Epithelial cell of umbilical artery (primary cell): ENCODE data around the gene MMD2. TPM values are rescaled to one million over a fixed set of nuclear protein-coding genes. Genes with fewer than 3 reads are reported as not detected.

ENCODE experiments used
- total RNA-seq: library from RNA; depleted of rRNA; stranded (reverse); fragments of >200 nt; gene quantifications from 2 replicates; pipeline ENCODE4 v1.2.3, GENCODE V29; 2014

The MMD2 gene, protein sequence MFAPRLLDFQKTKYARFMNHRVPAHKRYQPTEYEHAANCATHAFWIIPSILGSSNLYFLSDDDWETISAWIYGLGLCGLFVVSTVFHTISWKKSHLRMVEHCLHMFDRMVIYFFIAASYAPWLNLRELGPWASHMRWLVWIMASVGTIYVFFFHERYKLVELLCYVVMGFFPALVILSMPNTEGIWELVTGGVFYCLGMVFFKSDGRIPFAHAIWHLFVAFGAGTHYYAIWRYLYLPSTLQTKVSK
- total RNA-seq, result not detected in 2 replicates

DNA sequence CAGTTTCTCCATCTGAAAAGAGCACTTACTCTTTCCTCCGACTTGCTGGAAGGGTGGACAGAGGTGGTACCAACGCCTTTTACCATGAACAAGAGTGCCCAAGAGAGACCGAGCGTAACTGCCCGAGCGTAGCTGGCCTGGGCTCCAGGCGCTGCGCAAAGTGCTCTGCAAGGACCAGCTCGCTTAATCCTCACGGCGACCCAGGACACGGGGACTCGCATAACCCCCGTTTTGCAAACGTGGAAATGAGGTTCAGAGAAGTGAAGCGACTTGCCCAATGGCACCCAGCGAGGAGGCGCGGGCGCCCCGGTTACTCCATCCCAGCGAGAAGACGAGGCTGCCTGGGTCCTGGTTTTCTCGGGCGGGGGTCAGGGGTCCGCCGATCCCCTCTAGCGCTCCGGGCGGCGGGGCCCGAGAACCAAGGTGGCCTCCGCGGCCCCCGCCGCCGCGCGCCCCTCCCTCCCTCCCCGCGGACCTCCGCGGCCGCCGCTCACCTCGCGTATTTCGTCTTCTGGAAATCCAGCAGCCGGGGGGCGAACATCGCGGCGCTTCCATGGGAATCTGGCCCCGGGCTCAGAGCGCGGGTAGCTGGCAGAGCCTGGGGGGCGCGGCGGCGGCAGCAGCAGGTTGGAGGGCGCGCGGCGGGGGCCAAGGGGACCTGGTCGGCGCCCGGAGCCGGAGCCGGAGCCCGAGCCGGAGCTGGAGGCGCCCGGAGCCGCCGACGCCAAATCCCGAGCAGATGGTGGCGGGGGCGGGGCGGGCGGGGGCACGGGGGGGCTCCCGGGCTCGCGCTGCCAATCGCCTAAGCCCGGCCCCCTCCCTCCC is at the start of gene MMD2:
Gene MMD2 (minus strand): TSS at position 711 of the 825 bp plus-strand sequence. CDS start 170 bp downstream, at position 541.

DNA sequence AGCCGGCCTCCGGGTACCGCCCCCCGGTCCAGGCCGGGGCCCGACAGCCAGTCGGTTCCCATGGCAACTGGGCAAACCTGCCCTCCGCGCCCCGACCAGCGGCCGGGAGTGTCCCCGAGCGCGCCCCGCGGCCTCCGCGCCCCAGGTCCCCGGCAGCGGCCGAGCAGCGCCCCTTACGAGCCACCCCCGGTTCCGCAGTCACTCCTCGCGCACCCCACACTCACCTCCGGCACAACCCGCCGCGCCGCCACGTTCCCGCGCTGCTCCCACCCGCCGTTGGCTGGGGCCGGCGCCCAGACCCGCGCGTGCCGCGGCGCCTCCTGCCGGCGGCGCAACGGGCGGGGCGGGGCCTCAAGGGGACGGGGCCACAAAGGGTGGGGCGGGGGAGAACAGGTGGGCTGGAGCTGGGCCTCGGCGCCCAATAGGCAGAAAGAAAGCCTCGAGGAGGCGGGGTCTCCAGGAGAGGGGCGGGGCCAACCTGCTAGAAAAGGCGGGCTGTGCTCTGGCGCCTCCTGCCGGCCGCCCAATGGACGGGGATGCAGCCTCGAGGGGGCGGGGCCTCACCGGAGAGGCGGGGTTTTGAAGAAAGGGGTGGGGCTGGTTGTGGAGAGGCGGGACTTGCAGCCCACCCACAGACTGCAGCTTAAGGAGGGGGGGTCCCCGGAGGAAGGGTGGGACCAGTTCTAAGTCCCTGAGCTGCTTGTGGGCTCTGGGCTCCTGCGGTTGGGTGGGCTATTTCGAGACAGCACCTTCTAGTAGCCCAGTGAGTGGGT is 75.4 kb downstream of the MMD2 start, which contains the start of gene RADIL:
Gene RADIL (minus strand): TSS at position 345 of the 773 bp plus-strand sequence. CDS start 5,577 bp downstream, outside the sequence.

DNA sequence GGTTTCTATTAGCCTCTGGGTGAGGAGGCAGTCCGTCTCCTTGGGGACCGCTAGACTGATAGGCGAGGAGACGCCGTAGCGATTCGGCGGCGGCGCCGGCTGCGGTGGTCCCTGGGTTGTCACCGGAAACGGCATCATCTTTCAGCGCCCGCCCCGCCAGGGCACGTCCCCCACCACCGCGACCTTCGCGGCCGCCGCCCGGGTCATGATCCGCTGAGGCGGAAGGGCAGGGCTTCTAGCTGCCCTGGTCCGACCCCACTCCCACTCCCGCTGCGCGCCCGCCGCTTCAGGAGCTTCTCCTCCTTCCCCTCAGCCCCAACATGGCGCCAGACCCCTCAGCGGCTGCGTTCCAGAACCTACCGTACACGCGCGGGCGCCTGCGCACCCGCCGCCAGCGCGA is 97.3 kb downstream of the MMD2 start, which contains the start of gene PAPOLB:
Gene PAPOLB (minus strand): TSS at position 358 of the 400 bp plus-strand sequence. CDS start 220 bp downstream, at position 138.

Other genes starting within 250 kb of the MMD2 start
- 16.7 and 20.8 TPM in 2 replicates for gene AP5Z1, start 183.6 kb downstream of the MMD2 start, total RNA-seq
- under 0.01 and 0.15 TPM in 2 replicates for gene PAPOLB, start 97.2 kb downstream of the MMD2 start, total RNA-seq
- gene RADIL, start 75.5 kb downstream of the MMD2 start, total RNA-seq, result 0.32 TPM in 1 of 2 replicates, not detected in the other
- 7.8 and 8.5 TPM in 2 replicates for gene RBAK, start 86.7 kb upstream of the MMD2 start, total RNA-seq
- gene WIPI2, start 231.0 kb upstream of the MMD2 start, total RNA-seq, result 57.8 and 58.2 TPM in 2 replicates